ENCODE results near the gene F10.

F10 gene

GRCh38 chr13:113137691-113138298, 15.2 kb downstream of the F10 start:
- Histone ChIP-seq H2AFZ (ENCODE audit: low read length) (no peak overlapping the region), H3K4me2 (ENCODE audit: low read depth, low read length, poor library complexity, severe bottlenecking) (no peak overlapping the region), H3K27me3 (ENCODE audit: insufficient read depth, low read length, poor library complexity, severe bottlenecking) (no peaks in the 10 kb centered on the region), H4K20me1 (ENCODE audit: insufficient read depth, low read length, poor library complexity, severe bottlenecking) (no peaks in the 10 kb centered on the region), H3K79me2 (ENCODE audit: insufficient read depth, low read length) (no peaks in the 10 kb centered on the region), H3K4me3 (ENCODE audit: low read length, poor library complexity, severe bottlenecking) (no peak overlapping the region), H3K36me3 (ENCODE audit: insufficient read depth, low read length) (no peaks in the 10 kb centered on the region), H3F3A (ENCODE audit: low read depth) (no peaks in the 10 kb centered on the region), H3K9me3 (ENCODE audit: insufficient read depth, low read depth, low read length) (no peaks in the 10 kb centered on the region), H3K9me2 (replicated peaks; ENCODE audit: low read depth, low read length) (no peaks in the 10 kb centered on the region), H3K4me1 (ENCODE audit: insufficient read depth, low read length, poor library complexity, severe bottlenecking) (no peaks in the 10 kb centered on the region), H3K9ac (ENCODE audit: low read depth, low read length, poor library complexity, severe bottlenecking) (no peak overlapping the region)
- TF ChIP-seq EZH2phosphoT487 (IDR thresholded peaks at IDR 0.05; ENCODE audit: borderline replicate concordance) (no peak), CTCF (conservative IDR thresholded peaks at IDR 0.05; ENCODE audit: low read length) (no peak)

GRCh38 chr13:113138792-113139551, 16.4 kb downstream of the F10 start:
- H3K27me3 ChIP-seq (ENCODE audit: insufficient read depth, low read length, poor library complexity, severe bottlenecking) = no peaks in the 10 kb centered on the region
- H3K9ac ChIP-seq (ENCODE audit: low read depth, low read length, poor library complexity, severe bottlenecking) = no peak overlapping the region
- H3K4me1 ChIP-seq (ENCODE audit: insufficient read depth, low read length, poor library complexity, severe bottlenecking) = no peaks in the 10 kb centered on the region
- no peaks in the 10 kb centered on the region for H3K9me2 ChIP-seq (replicated peaks; ENCODE audit: low read depth, low read length)
- H3F3A ChIP-seq (ENCODE audit: low read depth) = no peaks in the 10 kb centered on the region
- H3K36me3 ChIP-seq (ENCODE audit: insufficient read depth, low read length) = no peaks in the 10 kb centered on the region
- no peaks in the 10 kb centered on the region for H3K9me3 ChIP-seq (ENCODE audit: insufficient read depth, low read depth, low read length)
- TF ChIP-seq CTCF (conservative IDR thresholded peaks at IDR 0.05; ENCODE audit: low read length) (no peak), EZH2phosphoT487 (IDR thresholded peaks at IDR 0.05; ENCODE audit: borderline replicate concordance) (no peak)
- H3K79me2 ChIP-seq (ENCODE audit: insufficient read depth, low read length) = no peaks in the 10 kb centered on the region
- H2AFZ ChIP-seq (ENCODE audit: low read length) = no peak overlapping the region
- no peak overlapping the region for H3K4me2 ChIP-seq (ENCODE audit: low read depth, low read length, poor library complexity, severe bottlenecking)
- H4K20me1 ChIP-seq (ENCODE audit: insufficient read depth, low read length, poor library complexity, severe bottlenecking) = no peaks in the 10 kb centered on the region
- H3K4me3 ChIP-seq (ENCODE audit: low read length, poor library complexity, severe bottlenecking) = no peak overlapping the region

- H3K4me1 ChIP-seq (ENCODE audit: insufficient read depth, low read length, poor library complexity, severe bottlenecking) = no peaks in the 10 kb centered on the region
- H3K4me2 ChIP-seq (ENCODE audit: low read depth, low read length, poor library complexity, severe bottlenecking) = no peak overlapping the region
Observed at GRCh38 chr13:113139577-113139976, 17.0 kb downstream of the F10 start.

More at GRCh38 chr13:113139577-113139976, 17.0 kb downstream of the F10 start:
- Histone ChIP-seq H3K79me2 (ENCODE audit: insufficient read depth, low read length) (no peaks in the 10 kb centered on the region), H3K9ac (ENCODE audit: low read depth, low read length, poor library complexity, severe bottlenecking) (no peak overlapping the region), H3K4me3 (ENCODE audit: low read length, poor library complexity, severe bottlenecking) (no peak overlapping the region), H3F3A (ENCODE audit: low read depth) (no peaks in the 10 kb centered on the region), H3K36me3 (ENCODE audit: insufficient read depth, low read length) (no peaks in the 10 kb centered on the region), H3K9me2 (replicated peaks; ENCODE audit: low read depth, low read length) (no peaks in the 10 kb centered on the region), H3K9me3 (ENCODE audit: insufficient read depth, low read depth, low read length) (no peaks in the 10 kb centered on the region), H4K20me1 (ENCODE audit: insufficient read depth, low read length, poor library complexity, severe bottlenecking) (no peaks in the 10 kb centered on the region), H3K27me3 (ENCODE audit: insufficient read depth, low read length, poor library complexity, severe bottlenecking) (no peaks in the 10 kb centered on the region), H2AFZ (ENCODE audit: low read length) (no peak overlapping the region)
- no peak for TF ChIP-seq CTCF (conservative IDR thresholded peaks at IDR 0.05; ENCODE audit: low read length)
- no peak for TF ChIP-seq EZH2phosphoT487 (IDR thresholded peaks at IDR 0.05; ENCODE audit: borderline replicate concordance)
